Prostate gland (tissue), 2 donors: Measurements from ENCODE around the gene SLA2. TPM values are rescaled to one million over a fixed set of nuclear protein-coding genes. Genes with fewer than 3 reads are reported as not detected.

Experiments
- DNase-seq: peaks from one replicate; pipeline ENCODE4 v3.0.0-alpha.2; 2019; ENCODE audit warnings: low spot score
- H3K27ac ChIP-seq, 2 donors: fragments of 200-600 bp; sonication (generic); 2 replicates each; pipeline ENCODE4 v1.5.1; 2017 to 2019
- H3K27me3 ChIP-seq: fragments of 200-600 bp; sonication (generic); replicated peaks from 2 replicates; pipeline ENCODE4 v1.5.1; 2019; ENCODE audit not compliant: insufficient read depth
- H3K36me3 ChIP-seq, 2 donors: fragments of 200-600 bp; sonication (generic); 1 replicate in 1 of 2; 2 replicates in 1 of 2; pipeline versions ENCODE4 v1.5.1 to v1.8.1; 2017 to 2019
- H3K4me1 ChIP-seq: fragments of 200-600 bp; sonication (generic); replicated peaks from 2 replicates; pipeline ENCODE4 v1.5.1; 2019
- H3K4me3 ChIP-seq, 2 donors: fragments of 200-600 bp; sonication (generic); 2 replicates each; pipeline ENCODE4 v1.5.1; 2017 to 2019
- H3K9me3 ChIP-seq: fragments of 200-600 bp; sonication (generic); 2 replicates; pipeline ENCODE4 v1.5.1; 2017
- POLR2A ChIP-seq: fragments of 450-650 bp; IDR thresholded peaks from one replicate; pipeline ENCODE4 v1.6.1; 2016; ENCODE audit warnings: antibody characterized with exemption, mild to moderate bottlenecking
- POLR2AphosphoS5 ChIP-seq: sonication (generic); formaldehyde crosslinking; IDR thresholded peaks from one replicate; pipeline ENCODE4 v1.6.1; 2017; ENCODE audit warnings: antibody characterized with exemption
- WGBS: methylation state at CpG from one replicate; pipeline ENCODE4 v1.1.5; 2018; 5-methylcytosine and 5-hydroxymethylcytosine counted together
- intact Hi-C: fragments of 100-400 bp; cut with DNase I; formaldehyde crosslinking; loops from one replicate; pipeline ENCODE4 v1.14.2; 2022
- total RNA-seq, 2 donors: library from RNA; depleted of rRNA; stranded (reverse); fragments of >200 nt; gene quantifications; one replicate each; pipeline ENCODE4 v1.1.0, GENCODE V29; 2016
- TF ChIP-seq, protein P1 (sequence below), 4 experiments: fragments of 200-600 bp in 2 of 4; fragments of 450-650 bp in 2 of 4; sonication (generic) in 2 of 4; IDR thresholded peaks; 1 replicate in 3 of 4; 2 replicates in 1 of 4; pipeline ENCODE4 v1.5.1; 2016 to 2019; ENCODE audit warnings: antibody characterized with exemption in 4 of 4, mild to moderate bottlenecking in 2 of 4, moderate library complexity in 2 of 4

SLA2 gene
- total RNA-seq, 2 donors from 2014 or later: 0.28 to 0.73 TPM

GRCh38 chr20:36624068-36624943, 21.7 kb downstream of the SLA2 start:
- H3K9me3 ChIP-seq: no peaks in the 10 kb centered on the region
- WGBS: 32% methylated on average over 14 of the region's 14 CpGs
- no peak for TF ChIP-seq POLR2A
- peak; percentile 71 for TF ChIP-seq POLR2AphosphoS5
- peak overlapping the region in 1 of 2 donors; percentile 41 for H3K27ac ChIP-seq
- H3K36me3 ChIP-seq: no peaks in the 10 kb centered on the region
- no peak overlapping the region for H3K4me3 ChIP-seq
- no peaks in the 10 kb centered on the region for H3K27me3 ChIP-seq
- H3K4me1 ChIP-seq: peaks cover 3% of the 10 kb centered on the region
- DNase-seq: peak; percentile 48
- intact Hi-C loops: no loop called here

DNA sequence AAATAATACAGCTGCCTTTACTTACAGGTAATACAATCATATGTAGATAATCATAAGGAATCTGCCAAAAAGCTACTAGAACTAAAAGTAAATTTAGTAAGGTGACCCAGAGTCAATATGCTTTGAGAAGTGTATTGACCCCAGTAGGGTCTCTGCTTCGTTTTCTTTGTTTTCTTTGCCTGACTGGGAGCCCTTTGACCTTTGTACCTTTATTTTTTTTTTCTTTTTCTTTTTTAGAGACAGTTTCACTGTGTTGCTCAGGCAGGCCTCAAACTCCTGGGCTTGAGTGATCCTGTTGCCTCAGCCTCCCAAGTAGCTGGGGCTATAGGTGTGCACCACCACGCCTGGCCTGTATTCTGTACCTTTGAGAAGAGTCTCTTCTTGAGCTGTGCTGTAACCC, 22.6 kb downstream of the SLA2 start:
- Histone ChIP-seq H3K9me3 (no peaks in the 10 kb centered on the region), H3K4me1 (peaks cover 3% of the 10 kb centered on the region), H3K27me3 (no peaks in the 10 kb centered on the region), H3K4me3 (no peak overlapping the region), H3K36me3 (no peaks in the 10 kb centered on the region), H3K27ac (peak overlapping the region in 1 of 2 donors; percentile 41)
- 93% methylated on average over 2 of the region's 2 CpGs for WGBS
- TF ChIP-seq POLR2AphosphoS5 (no peak), POLR2A (no peak)
- TF ChIP-seq, protein P1, sequence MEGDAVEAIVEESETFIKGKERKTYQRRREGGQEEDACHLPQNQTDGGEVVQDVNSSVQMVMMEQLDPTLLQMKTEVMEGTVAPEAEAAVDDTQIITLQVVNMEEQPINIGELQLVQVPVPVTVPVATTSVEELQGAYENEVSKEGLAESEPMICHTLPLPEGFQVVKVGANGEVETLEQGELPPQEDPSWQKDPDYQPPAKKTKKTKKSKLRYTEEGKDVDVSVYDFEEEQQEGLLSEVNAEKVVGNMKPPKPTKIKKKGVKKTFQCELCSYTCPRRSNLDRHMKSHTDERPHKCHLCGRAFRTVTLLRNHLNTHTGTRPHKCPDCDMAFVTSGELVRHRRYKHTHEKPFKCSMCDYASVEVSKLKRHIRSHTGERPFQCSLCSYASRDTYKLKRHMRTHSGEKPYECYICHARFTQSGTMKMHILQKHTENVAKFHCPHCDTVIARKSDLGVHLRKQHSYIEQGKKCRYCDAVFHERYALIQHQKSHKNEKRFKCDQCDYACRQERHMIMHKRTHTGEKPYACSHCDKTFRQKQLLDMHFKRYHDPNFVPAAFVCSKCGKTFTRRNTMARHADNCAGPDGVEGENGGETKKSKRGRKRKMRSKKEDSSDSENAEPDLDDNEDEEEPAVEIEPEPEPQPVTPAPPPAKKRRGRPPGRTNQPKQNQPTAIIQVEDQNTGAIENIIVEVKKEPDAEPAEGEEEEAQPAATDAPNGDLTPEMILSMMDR (IDR thresholded peaks at IDR 0.05): no peak
- no peak for DNase-seq
- intact Hi-C loops: no loop called here

- peaks cover 3% of the 10 kb centered on the region for H3K4me1 ChIP-seq
- no peaks in the 10 kb centered on the region for H3K27me3 ChIP-seq
- no peaks in the 10 kb centered on the region for H3K36me3 ChIP-seq
- TF ChIP-seq POLR2AphosphoS5 (no peak), POLR2A (no peak)
- TF ChIP-seq, protein P1 (IDR thresholded peaks at IDR 0.05): no peak
- 97% methylated on average over 5 of the region's 5 CpGs for WGBS
- H3K4me3 ChIP-seq: no peak overlapping the region
- no peak overlapping the region for H3K27ac ChIP-seq
- no peak for DNase-seq
- H3K9me3 ChIP-seq: no peaks in the 10 kb centered on the region
- intact Hi-C loops: no loop called here
These were observed 25.1 kb downstream of the SLA2 start for GRCh38 chr20:36620917-36621316.

DNA sequence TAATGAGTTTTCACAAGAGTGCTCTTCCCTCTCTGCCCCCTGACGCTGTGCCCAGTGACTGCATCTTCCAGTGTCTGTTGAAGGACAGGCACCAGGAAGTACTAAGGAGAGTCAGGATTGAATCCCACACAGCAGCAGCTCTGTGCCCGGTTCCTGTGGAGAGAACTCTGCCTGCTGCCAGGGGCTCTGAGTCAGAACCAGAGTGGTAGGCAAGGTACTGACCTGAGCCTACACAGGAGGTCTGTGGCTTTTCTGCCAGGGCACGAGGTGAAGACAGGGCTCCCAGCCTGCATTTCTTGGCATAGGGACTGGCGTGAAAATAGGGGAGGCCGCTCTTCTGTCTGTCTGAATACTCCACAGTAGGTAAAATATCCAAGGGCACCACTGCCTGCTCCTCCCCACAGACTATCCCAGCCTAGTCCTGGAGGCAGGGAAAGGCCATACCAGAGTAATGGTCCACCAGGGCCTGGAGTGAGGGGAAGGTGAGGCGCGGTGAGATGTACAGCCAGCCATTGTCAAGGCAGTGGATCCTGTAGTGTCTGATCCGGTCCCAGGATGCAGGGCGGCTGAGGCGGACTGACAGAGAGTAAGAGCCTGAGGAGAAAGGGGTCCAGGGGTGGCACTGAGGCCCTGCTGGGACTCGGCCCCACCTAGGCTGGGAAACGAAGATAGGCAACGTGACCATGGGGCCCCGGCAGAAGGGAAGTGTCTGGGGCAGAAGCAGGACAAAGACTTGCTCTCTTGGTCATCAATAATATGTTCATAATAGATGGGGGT, 31.0 kb downstream of the SLA2 start:
- Histone ChIP-seq H3K27me3 (no peaks in the 10 kb centered on the region), H3K27ac (no peak overlapping the region), H3K4me1 (no peaks in the 10 kb centered on the region), H3K4me3 (no peak overlapping the region), H3K36me3 (peaks cover 0 to 3% of the 10 kb centered on the region in 2 donors), H3K9me3 (no peaks in the 10 kb centered on the region)
- intact Hi-C loops: loop anchor here (5.0 kb wide), 1 partner anchor 272 kb away; no protein-coding TSS in a partner anchor
- 84% methylated on average over 14 of the region's 14 CpGs for WGBS
- TF ChIP-seq, protein P1 (IDR thresholded peaks at IDR 0.05): no peak
- TF ChIP-seq POLR2AphosphoS5 (no peak), POLR2A (no peak)
- no peak for DNase-seq

DNA sequence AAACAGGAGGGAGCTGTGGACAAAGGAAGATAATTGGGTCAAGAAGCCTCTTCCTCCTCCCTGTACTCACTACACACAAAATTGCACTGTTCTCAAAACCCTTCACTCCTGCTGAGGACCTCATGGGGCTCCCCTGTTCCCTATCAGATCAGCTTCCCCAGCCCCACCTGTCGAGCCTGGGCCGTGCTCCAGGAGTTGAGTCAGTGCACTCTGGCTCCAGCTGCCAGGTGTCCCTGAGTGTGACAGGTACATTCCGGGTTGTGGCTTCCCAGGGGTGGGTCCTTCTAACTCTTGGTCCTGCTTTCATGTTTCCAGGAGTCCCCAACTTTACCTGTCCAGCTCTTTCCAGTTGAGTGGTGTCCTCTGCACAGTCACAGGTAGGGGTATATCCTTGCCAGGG, 32.0 kb downstream of the SLA2 start:
- TF ChIP-seq POLR2A: no peak
- TF ChIP-seq POLR2AphosphoS5: no peak
- TF ChIP-seq, protein P1 (IDR thresholded peaks at IDR 0.05): no peak
- peaks cover 3 to 12% of the 10 kb centered on the region in 2 donors for H3K36me3 ChIP-seq
- no peak overlapping the region for H3K4me3 ChIP-seq
- no peak overlapping the region for H3K27ac ChIP-seq
- H3K9me3 ChIP-seq: no peaks in the 10 kb centered on the region
- H3K4me1 ChIP-seq: no peaks in the 10 kb centered on the region
- DNase-seq: peak; percentile 11
- 45% methylated on average over 3 of the region's 3 CpGs for WGBS
- H3K27me3 ChIP-seq: no peaks in the 10 kb centered on the region
- intact Hi-C loops: loop anchor here (5.0 kb wide), 1 partner anchor 273 kb away; no protein-coding TSS in a partner anchor
